WTC11 (cell line): ENCODE data around the gene TBX4. TPM values are rescaled to one million over a fixed set of nuclear protein-coding genes. Genes with fewer than 3 reads are reported as not detected.

Source experiments
- ATAC-seq: fragments of 200-7000 bp; cut with Tn5 transposase; 2 replicates; pipeline ENCODE4 v1.10.0; 2021; ENCODE audit warnings: mild to moderate bottlenecking, moderate library complexity
- CTCF ChIA-PET: fragments of 300-600 bp; sonication (Branson Sonifier 250); formaldehyde crosslinking; loops from one replicate; lab custom pipeline; 2021; ENCODE audit warnings: antibody characterized with exemption; lab: Charles Lee
- POLR2A ChIA-PET: fragments of 350-600 bp; sonication (Branson Sonifier 250); formaldehyde crosslinking; loops from one replicate; lab custom pipeline; 2021; ENCODE audit warnings: antibody characterized with exemption; lab: Charles Lee
- DNase-seq: peaks from one replicate; pipeline ENCODE4 v3.0.0; 2021; ENCODE audit warnings: low spot score
- H3K27ac Mint-ChIP-seq: 2 replicates; pipeline ENCODE4 v1.8.0; 2021; ENCODE audit warnings: mixed read lengths
- H3K27me3 Mint-ChIP-seq: 2 replicates; pipeline ENCODE4 v1.8.0; 2021; ENCODE audit warnings: low read depth, mild to moderate bottlenecking, moderate library complexity, mixed read lengths
- H3K36me3 Mint-ChIP-seq: 2 replicates; pipeline ENCODE4 v1.8.0; 2021; ENCODE audit warnings: mixed read lengths
- H3K4me1 Mint-ChIP-seq: 2 replicates; pipeline ENCODE4 v1.8.0; 2022; ENCODE audit warnings: mixed read lengths
- H3K4me3 Mint-ChIP-seq: 2 replicates; pipeline ENCODE4 v1.8.0; 2021; ENCODE audit warnings: mild to moderate bottlenecking, moderate library complexity, mixed read lengths
- H3K9me3 Mint-ChIP-seq: 2 replicates; pipeline ENCODE4 v1.8.0; 2021; ENCODE audit warnings: mixed read lengths
- CREB1 ChIP-seq: sonication (generic); formaldehyde crosslinking; IDR thresholded peaks from 2 replicates; pipeline ENCODE4 v1.8.0; 2023; ENCODE audit warnings: mild to moderate bottlenecking, missing genetic modification reagents
- FOXJ3 ChIP-seq: sonication (generic); formaldehyde crosslinking; IDR thresholded peaks from 2 replicates; pipeline ENCODE4 v1.9.0; 2021; ENCODE audit warnings: missing genetic modification reagents, mild to moderate bottlenecking, borderline replicate concordance
- FOXK1 ChIP-seq: sonication (generic); formaldehyde crosslinking; IDR thresholded peaks from 2 replicates; pipeline ENCODE4 v1.8.0; 2022; ENCODE audit warnings: mild to moderate bottlenecking, moderate library complexity, missing genetic modification reagents
- FOXP1 ChIP-seq: sonication (generic); formaldehyde crosslinking; IDR thresholded peaks from 2 replicates; pipeline ENCODE4 v1.8.0; 2022; ENCODE audit warnings: missing genetic modification reagents, mild to moderate bottlenecking, moderate library complexity, borderline replicate concordance
- PRRX2 ChIP-seq: fragments of 250-450 bp; sonication (Bioruptor Pico); IDR thresholded peaks from 2 replicates; pipeline ENCODE4 v1.8.0; 2021; ENCODE audit warnings: mild to moderate bottlenecking
- SMAD4 ChIP-seq: sonication (generic); formaldehyde crosslinking; IDR thresholded peaks from 2 replicates; pipeline ENCODE4 v1.8.0; 2022; ENCODE audit warnings: mild to moderate bottlenecking, missing genetic modification reagents
- SP1 ChIP-seq: sonication (generic); formaldehyde crosslinking; conservative IDR thresholded peaks from 2 replicates; pipeline ENCODE4 v1.8.1; 2022; ENCODE audit warnings: missing genetic modification reagents
- ZNF232 ChIP-seq: sonication (generic); formaldehyde crosslinking; IDR thresholded peaks from 2 replicates; pipeline ENCODE4 v1.8.0; 2022; ENCODE audit warnings: mild to moderate bottlenecking, missing genetic modification reagents
- ZNF263 ChIP-seq: sonication (generic); formaldehyde crosslinking; IDR thresholded peaks from 2 replicates; pipeline ENCODE4 v1.8.1; 2022; ENCODE audit warnings: low read depth, mild to moderate bottlenecking, moderate library complexity, missing genetic modification reagents
- ZNF416 ChIP-seq: fragments of 250-450 bp; sonication (Bioruptor Pico); IDR thresholded peaks from 2 replicates; pipeline ENCODE4 v1.9.0; 2021; ENCODE audit warnings: mild to moderate bottlenecking, inconsistent platforms
- total RNA-seq: library from RNA; stranded (reverse); gene quantifications from 3 replicates; pipeline ENCODE4 v1.2.3, GENCODE V29; 2021
- TF ChIP-seq, protein P1 (sequence below): sonication (generic); formaldehyde crosslinking; IDR thresholded peaks from 2 replicates; pipeline ENCODE4 v1.8.0; 2022; ENCODE audit warnings: mild to moderate bottlenecking, missing genetic modification reagents
- TF ChIP-seq, protein P2 (sequence below): fragments of 200-600 bp; IDR thresholded peaks from 2 replicates; pipeline ENCODE4 v1.8.0; 2022; ENCODE audit warnings: antibody characterized with exemption
- TF ChIP-seq, protein P3 (sequence below): sonication (generic); formaldehyde crosslinking; IDR thresholded peaks from 2 replicates; pipeline ENCODE4 v1.8.0; 2022; ENCODE audit warnings: mild to moderate bottlenecking, missing genetic modification reagents
- TF ChIP-seq, protein P4 (sequence below): sonication (generic); formaldehyde crosslinking; conservative IDR thresholded peaks from 2 replicates; pipeline ENCODE4 v1.8.1; 2023; ENCODE audit warnings: mild to moderate bottlenecking, low read depth, missing genetic modification reagents, moderate library complexity
- TF ChIP-seq, protein P5 (sequence below): sonication (generic); formaldehyde crosslinking; IDR thresholded peaks from 2 replicates; pipeline ENCODE4 v1.8.1; 2023; ENCODE audit warnings: mild to moderate bottlenecking, missing genetic modification reagents
- TF ChIP-seq, protein P6 (sequence below): sonication (generic); formaldehyde crosslinking; IDR thresholded peaks from 2 replicates; pipeline ENCODE4 v1.8.1; 2022; ENCODE audit warnings: mild to moderate bottlenecking, moderate library complexity, missing genetic modification reagents
- TF ChIP-seq, protein P7 (sequence below): sonication (generic); formaldehyde crosslinking; IDR thresholded peaks from 2 replicates; pipeline ENCODE4 v1.8.1; 2023; ENCODE audit warnings: mild to moderate bottlenecking, missing genetic modification reagents, moderate library complexity

TBX4 gene
- total RNA-seq, 1 experiment from 2014 or later, result not detected

DNA sequence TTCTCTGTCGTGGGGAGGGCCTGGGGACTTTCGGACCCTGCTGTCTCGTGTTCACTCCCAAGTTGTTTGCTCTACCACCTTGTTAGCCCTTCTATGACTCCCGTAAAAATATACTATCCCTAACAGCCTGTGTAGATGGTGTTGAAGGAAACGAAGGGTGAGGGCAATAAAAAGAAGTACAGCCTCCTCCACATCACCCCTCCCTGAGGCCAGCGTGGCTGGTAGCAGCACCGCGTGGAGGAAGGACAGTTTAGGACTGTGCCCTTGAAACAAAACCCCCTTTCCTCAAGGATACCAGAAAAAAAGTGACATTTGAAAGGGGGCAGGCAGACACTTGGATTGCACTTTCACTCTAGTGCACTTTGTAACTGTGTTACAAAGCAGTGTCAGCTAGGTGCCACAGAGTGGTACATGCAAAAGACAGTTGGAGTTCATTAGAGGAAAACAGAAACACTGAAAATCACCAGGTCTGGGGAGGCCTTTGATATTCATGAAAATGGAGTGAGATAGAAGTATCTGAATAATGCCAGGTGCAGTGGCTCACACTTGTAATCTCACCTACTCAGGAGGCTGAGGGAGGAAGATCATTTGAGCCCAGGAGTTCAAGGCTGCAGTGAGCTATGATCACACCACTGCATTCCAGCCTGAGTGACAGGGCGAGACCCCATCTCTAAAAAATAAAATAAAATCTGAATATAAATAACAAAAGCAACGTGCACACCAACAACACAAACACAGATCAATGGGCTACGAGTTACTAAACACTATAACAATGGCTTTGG lies 53.8 kb downstream of the TBX4 start:
- H3K36me3 Mint-ChIP-seq, result no peaks in the 10 kb centered on the region
- no peaks in the 10 kb centered on the region for H3K9me3 Mint-ChIP-seq
- ChIA-PET POLR2A (no interaction called here), CTCF (no interaction called here)
- ATAC-seq (no peak), DNase-seq (no peak)
- no peak overlapping the region for H3K4me3 Mint-ChIP-seq
- peaks cover 6% of the 10 kb centered on the region for H3K4me1 Mint-ChIP-seq
- no peaks in the 10 kb centered on the region for H3K27me3 Mint-ChIP-seq
- TF ChIP-seq ZNF416 (CRISPR knock-in tag), result no peak
- no peak for TF ChIP-seq FOXK1 (CRISPR knock-in tag)
- no peak for TF ChIP-seq CREB1 (CRISPR knock-in tag)
- TF ChIP-seq SMAD4 (CRISPR knock-in tag), result no peak
- TF ChIP-seq ZNF232 (CRISPR knock-in tag), result no peak
- TF ChIP-seq, protein P1, sequence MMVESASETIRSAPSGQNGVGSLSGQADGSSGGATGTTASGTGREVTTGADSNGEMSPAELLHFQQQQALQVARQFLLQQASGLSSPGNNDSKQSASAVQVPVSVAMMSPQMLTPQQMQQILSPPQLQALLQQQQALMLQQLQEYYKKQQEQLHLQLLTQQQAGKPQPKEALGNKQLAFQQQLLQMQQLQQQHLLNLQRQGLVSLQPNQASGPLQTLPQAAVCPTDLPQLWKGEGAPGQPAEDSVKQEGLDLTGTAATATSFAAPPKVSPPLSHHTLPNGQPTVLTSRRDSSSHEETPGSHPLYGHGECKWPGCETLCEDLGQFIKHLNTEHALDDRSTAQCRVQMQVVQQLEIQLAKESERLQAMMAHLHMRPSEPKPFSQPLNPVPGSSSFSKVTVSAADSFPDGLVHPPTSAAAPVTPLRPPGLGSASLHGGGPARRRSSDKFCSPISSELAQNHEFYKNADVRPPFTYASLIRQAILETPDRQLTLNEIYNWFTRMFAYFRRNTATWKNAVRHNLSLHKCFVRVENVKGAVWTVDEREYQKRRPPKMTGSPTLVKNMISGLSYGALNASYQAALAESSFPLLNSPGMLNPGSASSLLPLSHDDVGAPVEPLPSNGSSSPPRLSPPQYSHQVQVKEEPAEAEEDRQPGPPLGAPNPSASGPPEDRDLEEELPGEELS (CRISPR knock-in tag), result no peak
- no peak for TF ChIP-seq ZNF263
- TF ChIP-seq, protein P2, sequence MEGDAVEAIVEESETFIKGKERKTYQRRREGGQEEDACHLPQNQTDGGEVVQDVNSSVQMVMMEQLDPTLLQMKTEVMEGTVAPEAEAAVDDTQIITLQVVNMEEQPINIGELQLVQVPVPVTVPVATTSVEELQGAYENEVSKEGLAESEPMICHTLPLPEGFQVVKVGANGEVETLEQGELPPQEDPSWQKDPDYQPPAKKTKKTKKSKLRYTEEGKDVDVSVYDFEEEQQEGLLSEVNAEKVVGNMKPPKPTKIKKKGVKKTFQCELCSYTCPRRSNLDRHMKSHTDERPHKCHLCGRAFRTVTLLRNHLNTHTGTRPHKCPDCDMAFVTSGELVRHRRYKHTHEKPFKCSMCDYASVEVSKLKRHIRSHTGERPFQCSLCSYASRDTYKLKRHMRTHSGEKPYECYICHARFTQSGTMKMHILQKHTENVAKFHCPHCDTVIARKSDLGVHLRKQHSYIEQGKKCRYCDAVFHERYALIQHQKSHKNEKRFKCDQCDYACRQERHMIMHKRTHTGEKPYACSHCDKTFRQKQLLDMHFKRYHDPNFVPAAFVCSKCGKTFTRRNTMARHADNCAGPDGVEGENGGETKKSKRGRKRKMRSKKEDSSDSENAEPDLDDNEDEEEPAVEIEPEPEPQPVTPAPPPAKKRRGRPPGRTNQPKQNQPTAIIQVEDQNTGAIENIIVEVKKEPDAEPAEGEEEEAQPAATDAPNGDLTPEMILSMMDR, result no peak
- no peak for TF ChIP-seq FOXJ3 (CRISPR knock-in tag)
- TF ChIP-seq, protein P3, sequence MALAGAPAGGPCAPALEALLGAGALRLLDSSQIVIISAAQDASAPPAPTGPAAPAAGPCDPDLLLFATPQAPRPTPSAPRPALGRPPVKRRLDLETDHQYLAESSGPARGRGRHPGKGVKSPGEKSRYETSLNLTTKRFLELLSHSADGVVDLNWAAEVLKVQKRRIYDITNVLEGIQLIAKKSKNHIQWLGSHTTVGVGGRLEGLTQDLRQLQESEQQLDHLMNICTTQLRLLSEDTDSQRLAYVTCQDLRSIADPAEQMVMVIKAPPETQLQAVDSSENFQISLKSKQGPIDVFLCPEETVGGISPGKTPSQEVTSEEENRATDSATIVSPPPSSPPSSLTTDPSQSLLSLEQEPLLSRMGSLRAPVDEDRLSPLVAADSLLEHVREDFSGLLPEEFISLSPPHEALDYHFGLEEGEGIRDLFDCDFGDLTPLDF (CRISPR knock-in tag), result no peak
- TF ChIP-seq, protein P4, sequence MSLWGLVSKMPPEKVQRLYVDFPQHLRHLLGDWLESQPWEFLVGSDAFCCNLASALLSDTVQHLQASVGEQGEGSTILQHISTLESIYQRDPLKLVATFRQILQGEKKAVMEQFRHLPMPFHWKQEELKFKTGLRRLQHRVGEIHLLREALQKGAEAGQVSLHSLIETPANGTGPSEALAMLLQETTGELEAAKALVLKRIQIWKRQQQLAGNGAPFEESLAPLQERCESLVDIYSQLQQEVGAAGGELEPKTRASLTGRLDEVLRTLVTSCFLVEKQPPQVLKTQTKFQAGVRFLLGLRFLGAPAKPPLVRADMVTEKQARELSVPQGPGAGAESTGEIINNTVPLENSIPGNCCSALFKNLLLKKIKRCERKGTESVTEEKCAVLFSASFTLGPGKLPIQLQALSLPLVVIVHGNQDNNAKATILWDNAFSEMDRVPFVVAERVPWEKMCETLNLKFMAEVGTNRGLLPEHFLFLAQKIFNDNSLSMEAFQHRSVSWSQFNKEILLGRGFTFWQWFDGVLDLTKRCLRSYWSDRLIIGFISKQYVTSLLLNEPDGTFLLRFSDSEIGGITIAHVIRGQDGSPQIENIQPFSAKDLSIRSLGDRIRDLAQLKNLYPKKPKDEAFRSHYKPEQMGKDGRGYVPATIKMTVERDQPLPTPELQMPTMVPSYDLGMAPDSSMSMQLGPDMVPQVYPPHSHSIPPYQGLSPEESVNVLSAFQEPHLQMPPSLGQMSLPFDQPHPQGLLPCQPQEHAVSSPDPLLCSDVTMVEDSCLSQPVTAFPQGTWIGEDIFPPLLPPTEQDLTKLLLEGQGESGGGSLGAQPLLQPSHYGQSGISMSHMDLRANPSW (CRISPR knock-in tag), result no peak
- TF ChIP-seq, protein P5, sequence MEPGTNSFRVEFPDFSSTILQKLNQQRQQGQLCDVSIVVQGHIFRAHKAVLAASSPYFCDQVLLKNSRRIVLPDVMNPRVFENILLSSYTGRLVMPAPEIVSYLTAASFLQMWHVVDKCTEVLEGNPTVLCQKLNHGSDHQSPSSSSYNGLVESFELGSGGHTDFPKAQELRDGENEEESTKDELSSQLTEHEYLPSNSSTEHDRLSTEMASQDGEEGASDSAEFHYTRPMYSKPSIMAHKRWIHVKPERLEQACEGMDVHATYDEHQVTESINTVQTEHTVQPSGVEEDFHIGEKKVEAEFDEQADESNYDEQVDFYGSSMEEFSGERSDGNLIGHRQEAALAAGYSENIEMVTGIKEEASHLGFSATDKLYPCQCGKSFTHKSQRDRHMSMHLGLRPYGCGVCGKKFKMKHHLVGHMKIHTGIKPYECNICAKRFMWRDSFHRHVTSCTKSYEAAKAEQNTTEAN (CRISPR knock-in tag), result no peak
- TF ChIP-seq SP1 (CRISPR knock-in tag), result no peak
- TF ChIP-seq PRRX2 (CRISPR knock-in tag), result no peak
- TF ChIP-seq, protein P6, sequence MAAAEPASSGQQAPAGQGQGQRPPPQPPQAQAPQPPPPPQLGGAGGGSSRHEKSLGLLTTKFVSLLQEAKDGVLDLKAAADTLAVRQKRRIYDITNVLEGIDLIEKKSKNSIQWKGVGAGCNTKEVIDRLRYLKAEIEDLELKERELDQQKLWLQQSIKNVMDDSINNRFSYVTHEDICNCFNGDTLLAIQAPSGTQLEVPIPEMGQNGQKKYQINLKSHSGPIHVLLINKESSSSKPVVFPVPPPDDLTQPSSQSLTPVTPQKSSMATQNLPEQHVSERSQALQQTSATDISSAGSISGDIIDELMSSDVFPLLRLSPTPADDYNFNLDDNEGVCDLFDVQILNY (CRISPR knock-in tag), result no peak
- TF ChIP-seq, protein P7, sequence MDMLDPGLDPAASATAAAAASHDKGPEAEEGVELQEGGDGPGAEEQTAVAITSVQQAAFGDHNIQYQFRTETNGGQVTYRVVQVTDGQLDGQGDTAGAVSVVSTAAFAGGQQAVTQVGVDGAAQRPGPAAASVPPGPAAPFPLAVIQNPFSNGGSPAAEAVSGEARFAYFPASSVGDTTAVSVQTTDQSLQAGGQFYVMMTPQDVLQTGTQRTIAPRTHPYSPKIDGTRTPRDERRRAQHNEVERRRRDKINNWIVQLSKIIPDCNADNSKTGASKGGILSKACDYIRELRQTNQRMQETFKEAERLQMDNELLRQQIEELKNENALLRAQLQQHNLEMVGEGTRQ (CRISPR knock-in tag), result no peak
- TF ChIP-seq FOXP1 (CRISPR knock-in tag), result no peak
- no peak overlapping the region for H3K27ac Mint-ChIP-seq
